ENCODE results near the gene CLTCL1. TPM values are rescaled to one million over a fixed set of nuclear protein-coding genes. Genes with fewer than 3 reads are reported as not detected.

The CLTCL1 gene
- total and polyA plus RNA-seq, 9 of the 15 experiments (the other 6 are each of a cell fraction or from before 2014, with no cell fraction given): 1.1 to 11.7 (median 5.0) TPM

- POLR2A ChIA-PET: interaction anchor here (0.6 to 4.5 kb wide), 15 partner anchors 10 to 608 kb away, joined by 3 to 64 read pairs (median 3); partner anchors contain the start of genes ESS2 and SLC25A1
- TF ChIP-seq RCOR1 (IDR thresholded peaks at IDR 0.05; ENCODE audit: borderline replicate concordance in 1 of 2, low read depth in 2 of 2, low read length in 2 of 2) (peak in 1 of 2 experiments; percentile 45; a peak in 1 of 4 replicates), ELF4 (CRISPR knock-in tag; IDR thresholded peaks at IDR 0.05) (peak; percentile 18; the same call in 1 of the 2 replicates), EZH2 (IDR thresholded peaks at IDR 0.05; ENCODE audit: borderline replicate concordance, low read depth, low read length) (peak; percentile 19; the same call in 1 of the 2 replicates), SMAD1 (IDR thresholded peaks at IDR 0.05; ENCODE audit: low read depth, low read length, partially characterized antibody) (peak; percentile 52), ZNF143 (CRISPR knock-in tag; IDR thresholded peaks at IDR 0.05) (no peak), SIN3A (IDR thresholded peaks at IDR 0.05; ENCODE audit: borderline replicate concordance in 2 of 2, control insufficient read depth in 1 of 2, low read depth in 2 of 2, low read length in 2 of 2) (peak in 1 of 2 experiments; percentile 49; a peak in 1 of 4 replicates), BRD4 (IDR thresholded peaks at IDR 0.05) (peak; percentile 52; the same call in 1 of the 2 replicates), NEUROD1 (IDR thresholded peaks at IDR 0.05; ENCODE audit: borderline replicate concordance, low read depth, low read length, partially characterized antibody) (peak; percentile 23), ZNF76 (CRISPR knock-in tag; IDR thresholded peaks at IDR 0.05; ENCODE audit: borderline replicate concordance) (no peak), HIVEP1 (CRISPR knock-in tag; IDR thresholded peaks at IDR 0.05) (0 out of 2 replicates have a peak, but pooled peaks have one; percentile 70), MYC (IDR thresholded peaks at IDR 0.05; ENCODE audit: low read depth, low read length) (peak; percentile 4), MYC (CRISPR knock-in tag; IDR thresholded peaks at IDR 0.05; ENCODE audit: borderline replicate concordance, low read depth) (no peak; the same call in 1 of the 2 replicates), NR4A1 (CRISPR knock-in tag; IDR thresholded peaks at IDR 0.05) (peak; percentile 24; the same call in 1 of the 2 replicates), NR4A1 (tag; IDR thresholded peaks at IDR 0.05) (no peak), KDM2B (CRISPR knock-in tag; IDR thresholded peaks at IDR 0.05) (peak; percentile 99), SETDB1 (IDR thresholded peaks at IDR 0.05; ENCODE audit: low read length) (peak; percentile 7), CGGBP1 (CRISPR knock-in tag; IDR thresholded peaks at IDR 0.05) (0 out of 2 replicates have a peak, but pooled peaks have one; percentile 1), SMAD4 (CRISPR knock-in tag; conservative IDR thresholded peaks at IDR 0.05) (peak; percentile 87), GTF2A2 (tag; IDR thresholded peaks at IDR 0.05) (0 out of 2 replicates have a peak, but pooled peaks have one; percentile 39)
Measured at GRCh38 chr22:19169002-19169946, 122.2 kb downstream of the CLTCL1 start.

More at GRCh38 chr22:19169002-19169946, 122.2 kb downstream of the CLTCL1 start:
- H3K27ac ChIP-seq (ENCODE audit: extremely low read depth, low read depth, low read length): no peak overlapping the region
- H3K4me2 ChIP-seq (ENCODE audit: insufficient read depth, low read length): peak overlapping the region; percentile 93
- intact Hi-C loops (cut with micrococcal nuclease) (no loop called here), in situ Hi-C loops (cut with MboI) (no loop called here)
- WGBS (ENCODE audit: insufficient coverage, low coverage, missing lambda C conversion rate): 3% methylated on average over 58 of the region's 58 CpGs
- H4K20me1 ChIP-seq (replicated peaks; ENCODE audit: control insufficient read depth, insufficient read depth, low read length): peaks cover 29% of the 10 kb centered on the region
- peaks cover 5% of the 10 kb centered on the region; the same call in 1 of the 2 replicates for H3K9me3 ChIP-seq (replicated peaks; ENCODE audit: control insufficient read depth, insufficient read depth, low read depth, low read length)
- CTCF ChIA-PET (ENCODE audit: low intra/inter-chr PET ratio): interaction anchor here (0.9 kb wide), 1 partner anchor 461 kb away, joined by 3 read pairs; no protein-coding TSS in a partner anchor
- H3K9me1 ChIP-seq (ENCODE audit: control insufficient read depth, insufficient read depth, low read length): peaks cover 19% of the 10 kb centered on the region
- DNase-seq (ENCODE audit: extremely low read depth in 1 of 4, low spot score in 3 of 4) (peak; percentile 79 to 89 (median 86)), FAIRE-seq (no peak), ATAC-seq (peak; percentile 18)
- peak overlapping the region; percentile 83 for H2AFZ ChIP-seq (ENCODE audit: low read depth, low read length)
- H3K4me1 ChIP-seq (replicated peaks in 1 of 2; ENCODE audit: control insufficient read depth in 2 of 2, insufficient read depth in 2 of 2, low read length in 2 of 2): peaks cover 38 to 61% of the 10 kb centered on the region in 2 experiments
- peaks cover 40% of the 10 kb centered on the region for H3K79me2 ChIP-seq (ENCODE audit: control insufficient read depth, insufficient read depth, low read length)
- BruUV-seq (replicated peaks): no TSS peak
- H3K9ac ChIP-seq (ENCODE audit: insufficient read depth in 1 of 2, low read depth in 2 of 2, low read length in 2 of 2): peak overlapping the region; percentile 27 to 96; a peak in 3 of 4 replicates
- H3K27me3 ChIP-seq (ENCODE audit: control insufficient read depth in 2 of 2, insufficient read depth in 2 of 2, low read length in 2 of 2): peaks cover 29 to 40% of the 10 kb centered on the region in 2 experiments
- H3K4me3 ChIP-seq: peak overlapping the region; percentile 34
- peaks cover 23% of the 10 kb centered on the region for H3K36me3 ChIP-seq (ENCODE audit: control insufficient read depth, insufficient read depth, low read length)
